ENCODE measurements around the gene SORCS2.

Gene SORCS2

GRCh38 chr4:7333801-7334421 lies 141.6 kb downstream of the SORCS2 start:
- DNase-seq (ENCODE audit: low read depth in 1 of 2, low spot score in 1 of 2): no peak

GRCh38 chr4:7334521-7335275 lies 142.4 kb downstream of the SORCS2 start:
- no peak for DNase-seq (ENCODE audit: low read depth in 1 of 2, low spot score in 1 of 2)

GRCh38 chr4:7335344-7336066 lies 143.2 kb downstream of the SORCS2 start:
- DNase-seq (ENCODE audit: low read depth in 1 of 2, low spot score in 1 of 2): peak in 1 of 2 donors; percentile 11

GRCh38 chr4:7336067-7336569 lies 143.8 kb downstream of the SORCS2 start:
- DNase-seq (ENCODE audit: low read depth in 1 of 2, low spot score in 1 of 2): no peak

GRCh38 chr4:7336732-7337131 lies 144.4 kb downstream of the SORCS2 start:
- no peak for DNase-seq (ENCODE audit: low read depth in 1 of 2, low spot score in 1 of 2)

- DNase-seq (ENCODE audit: low read depth in 1 of 2, low spot score in 1 of 2): no peak
Observed at GRCh38 chr4:7337196-7338058, 145.1 kb downstream of the SORCS2 start.

- DNase-seq (ENCODE audit: low read depth in 1 of 2, low spot score in 1 of 2): no peak
Observed at GRCh38 chr4:7338059-7338452, 145.7 kb downstream of the SORCS2 start.

GRCh38 chr4:7338876-7339623 lies 146.7 kb downstream of the SORCS2 start:
- DNase-seq (ENCODE audit: low read depth in 1 of 2, low spot score in 1 of 2): no peak

- no peak for DNase-seq (ENCODE audit: low read depth in 1 of 2, low spot score in 1 of 2)
Observed at GRCh38 chr4:7339751-7340552, 147.6 kb downstream of the SORCS2 start.

- no peak for DNase-seq (ENCODE audit: low read depth in 1 of 2, low spot score in 1 of 2)
Observed at GRCh38 chr4:7340553-7341433, 148.5 kb downstream of the SORCS2 start.

GRCh38 chr4:7341491-7342222 lies 149.3 kb downstream of the SORCS2 start:
- DNase-seq (ENCODE audit: low read depth in 1 of 2, low spot score in 1 of 2): no peak

GRCh38 chr4:7342223-7343080 lies 150.1 kb downstream of the SORCS2 start:
- DNase-seq (ENCODE audit: low read depth in 1 of 2, low spot score in 1 of 2): no peak

- DNase-seq (ENCODE audit: low read depth in 1 of 2, low spot score in 1 of 2): no peak
Observed at GRCh38 chr4:7343081-7343655, 150.8 kb downstream of the SORCS2 start.

GRCh38 chr4:7343950-7344349 lies 151.6 kb downstream of the SORCS2 start:
- no peak for DNase-seq (ENCODE audit: low read depth in 1 of 2, low spot score in 1 of 2)

GRCh38 chr4:7344636-7345155 lies 152.4 kb downstream of the SORCS2 start:
- no peak for DNase-seq (ENCODE audit: low read depth in 1 of 2, low spot score in 1 of 2)

GRCh38 chr4:7347981-7348380 lies 155.6 kb downstream of the SORCS2 start:
- DNase-seq (ENCODE audit: low read depth in 1 of 2, low spot score in 1 of 2): no peak

Measured in stimulated activated CD4-positive, alpha-beta T cell treated with anti-CD3 and anti-CD28 coated beads, Interleukin-15, amount 100 ng/mL, for 1 hour (primary cell).